SH-SY5Y (cell line): ENCODE results near the gene TMEM52B.

ENCODE experiments used
- GATA2 ChIP-seq: IDR thresholded peaks from 2 replicates; pipeline ENCODE4 v1.6.1; 2011; ENCODE audit warnings: mild to moderate bottlenecking, low read depth, low read length
- GATA3 ChIP-seq: IDR thresholded peaks from 2 replicates; pipeline ENCODE4 v1.6.1; 2011; ENCODE audit warnings: low read depth, mild to moderate bottlenecking, low read length, moderate library complexity

GRCh38 chr12:10135126-10135525 is 43.7 kb upstream of the TMEM52B start:
- TF ChIP-seq GATA2: no peak
- no peak for TF ChIP-seq GATA3
